Breast epithelium (tissue), 4 donors: ENCODE results near the gene RANBP1. TPM values are rescaled to one million over a fixed set of nuclear protein-coding genes. Genes with fewer than 3 reads are reported as not detected.

Experiments used
- DNase-seq, 2 donors: peaks; one replicate each; pipeline ENCODE4 v3.0.0-alpha.2; 2019; ENCODE audit warnings: low spot score in 2 of 2
- H3K27ac ChIP-seq, 2 donors: fragments of 200-600 bp; sonication (generic) in 1 of 2; one replicate each; pipeline ENCODE4 v1.5.1; 2016 to 2019; ENCODE audit warnings: mild to moderate bottlenecking in 1 of 2
- H3K27me3 ChIP-seq, 2 donors: fragments of 200-600 bp; sonication (generic) in 1 of 2; one replicate each; pipeline versions ENCODE4 v1.5.1 to v1.6.0; 2017 to 2019; ENCODE audit warnings: control low read depth in 1 of 2, mild to moderate bottlenecking in 1 of 2
- H3K36me3 ChIP-seq: fragments of 200-600 bp; one replicate; pipeline ENCODE4 v1.5.1; 2019
- H3K4me1 ChIP-seq, 2 donors: fragments of 200-600 bp; sonication (generic); one replicate each; pipeline ENCODE4 v1.5.1; 2016 to 2019; ENCODE audit warnings: control low read depth in 1 of 2
- H3K4me3 ChIP-seq, 3 donors: fragments of 200-600 bp; sonication (generic); 1 replicate in 2 of 3; 2 replicates in 1 of 3; pipeline ENCODE4 v1.5.1; 2016 to 2019; ENCODE audit warnings: mild to moderate bottlenecking in 3 of 3, moderate library complexity in 2 of 3
- H3K9me3 ChIP-seq, 2 donors: fragments of 200-600 bp; sonication (generic) in 1 of 2; one replicate each; pipeline ENCODE4 v1.5.1; 2016 to 2019; ENCODE audit warnings: control low read depth in 1 of 2
- POLR2A ChIP-seq: fragments of 450-650 bp; IDR thresholded peaks from one replicate; pipeline ENCODE4 v1.6.1; 2016; ENCODE audit warnings: antibody characterized with exemption, mild to moderate bottlenecking, moderate library complexity
- POLR2AphosphoS5 ChIP-seq, 3 donors: sonication (generic); formaldehyde crosslinking; IDR thresholded peaks; one replicate each; pipeline ENCODE4 v1.6.1; 2017; ENCODE audit warnings: antibody characterized with exemption in 3 of 3
- intact Hi-C: fragments of 100-400 bp; cut with DNase I; formaldehyde crosslinking; loops from one replicate; pipeline ENCODE4 v1.15.1; 2023; ENCODE audit warnings: low total_unique reads
- total RNA-seq, 3 donors: library from RNA; depleted of rRNA; stranded (reverse); fragments of >200 nt; gene quantifications; one replicate each; pipeline ENCODE4 v1.1.0, GENCODE V29; 2016
- TF ChIP-seq, protein P1 (sequence below), 3 donors: fragments of 450-650 bp; IDR thresholded peaks; one replicate each; pipeline ENCODE4 v1.5.1; 2016 to 2017; ENCODE audit warnings: antibody characterized with exemption in 3 of 3, mild to moderate bottlenecking in 3 of 3, moderate library complexity in 3 of 3

RANBP1 gene
- total RNA-seq, 3 donors from 2014 or later = 131 to 202 (median 146) TPM

- no peaks in the 10 kb centered on the region for H3K4me1 ChIP-seq
- no peak overlapping the region for H3K27ac ChIP-seq
- DNase-seq = no peak
- no peaks in the 10 kb centered on the region for H3K27me3 ChIP-seq
- intact Hi-C loops = no loop called here
- no peaks in the 10 kb centered on the region for H3K36me3 ChIP-seq
- H3K9me3 ChIP-seq = no peaks in the 10 kb centered on the region
- TF ChIP-seq, protein P1, sequence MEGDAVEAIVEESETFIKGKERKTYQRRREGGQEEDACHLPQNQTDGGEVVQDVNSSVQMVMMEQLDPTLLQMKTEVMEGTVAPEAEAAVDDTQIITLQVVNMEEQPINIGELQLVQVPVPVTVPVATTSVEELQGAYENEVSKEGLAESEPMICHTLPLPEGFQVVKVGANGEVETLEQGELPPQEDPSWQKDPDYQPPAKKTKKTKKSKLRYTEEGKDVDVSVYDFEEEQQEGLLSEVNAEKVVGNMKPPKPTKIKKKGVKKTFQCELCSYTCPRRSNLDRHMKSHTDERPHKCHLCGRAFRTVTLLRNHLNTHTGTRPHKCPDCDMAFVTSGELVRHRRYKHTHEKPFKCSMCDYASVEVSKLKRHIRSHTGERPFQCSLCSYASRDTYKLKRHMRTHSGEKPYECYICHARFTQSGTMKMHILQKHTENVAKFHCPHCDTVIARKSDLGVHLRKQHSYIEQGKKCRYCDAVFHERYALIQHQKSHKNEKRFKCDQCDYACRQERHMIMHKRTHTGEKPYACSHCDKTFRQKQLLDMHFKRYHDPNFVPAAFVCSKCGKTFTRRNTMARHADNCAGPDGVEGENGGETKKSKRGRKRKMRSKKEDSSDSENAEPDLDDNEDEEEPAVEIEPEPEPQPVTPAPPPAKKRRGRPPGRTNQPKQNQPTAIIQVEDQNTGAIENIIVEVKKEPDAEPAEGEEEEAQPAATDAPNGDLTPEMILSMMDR (IDR thresholded peaks at IDR 0.05) = no peak
- no peak for TF ChIP-seq POLR2AphosphoS5 (IDR thresholded peaks at IDR 0.05)
- TF ChIP-seq POLR2A = no peak
- no peak overlapping the region for H3K4me3 ChIP-seq
These were observed 57.3 kb downstream of the RANBP1 start for GRCh38 chr22:20173246-20173645.

- TF ChIP-seq POLR2A = no peak
- TF ChIP-seq, protein P1 (IDR thresholded peaks at IDR 0.05) = no peak
- no peak for TF ChIP-seq POLR2AphosphoS5 (IDR thresholded peaks at IDR 0.05)
- no peak overlapping the region for H3K4me3 ChIP-seq
- H3K4me1 ChIP-seq = no peaks in the 10 kb centered on the region
- H3K27me3 ChIP-seq = no peaks in the 10 kb centered on the region
- intact Hi-C loops = no loop called here
- H3K9me3 ChIP-seq = no peaks in the 10 kb centered on the region
- no peaks in the 10 kb centered on the region for H3K36me3 ChIP-seq
- DNase-seq = no peak
- H3K27ac ChIP-seq = no peak overlapping the region
These were observed 57.9 kb downstream of the RANBP1 start for GRCh38 chr22:20173772-20174171.

GRCh38 chr22:20174785-20175596 is 59.1 kb downstream of the RANBP1 start:
- intact Hi-C loops = no loop called here
- Histone ChIP-seq H3K4me1 (no peaks in the 10 kb centered on the region), H3K36me3 (no peaks in the 10 kb centered on the region), H3K4me3 (no peak overlapping the region), H3K27ac (no peak overlapping the region), H3K27me3 (no peaks in the 10 kb centered on the region), H3K9me3 (no peaks in the 10 kb centered on the region)
- TF ChIP-seq, protein P1 (IDR thresholded peaks at IDR 0.05) = no peak
- TF ChIP-seq POLR2A (no peak), POLR2AphosphoS5 (IDR thresholded peaks at IDR 0.05) (no peak)
- no peak for DNase-seq

DNA sequence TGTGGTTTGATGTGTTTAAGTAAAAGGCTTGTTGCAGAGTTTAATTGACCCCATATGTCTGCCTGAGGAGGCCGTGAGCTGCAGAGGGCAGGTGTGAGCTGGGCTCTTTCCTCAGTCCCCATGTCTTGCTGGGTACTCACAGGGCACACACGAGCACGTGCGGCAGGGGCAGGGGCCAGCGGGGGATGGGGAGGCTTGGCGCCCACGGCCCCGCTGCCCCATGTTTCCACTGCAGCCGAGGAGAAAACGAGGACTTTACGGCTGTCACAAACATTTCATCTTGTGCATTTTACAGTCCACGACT is 59.6 kb downstream of the RANBP1 start:
- Histone ChIP-seq H3K4me1 (no peaks in the 10 kb centered on the region), H3K36me3 (no peaks in the 10 kb centered on the region), H3K27ac (no peak overlapping the region), H3K27me3 (no peaks in the 10 kb centered on the region), H3K9me3 (no peaks in the 10 kb centered on the region), H3K4me3 (no peak overlapping the region)
- intact Hi-C loops = no loop called here
- TF ChIP-seq POLR2AphosphoS5 (IDR thresholded peaks at IDR 0.05) (no peak), POLR2A (no peak)
- TF ChIP-seq, protein P1 (IDR thresholded peaks at IDR 0.05) = no peak
- DNase-seq = no peak

DNA sequence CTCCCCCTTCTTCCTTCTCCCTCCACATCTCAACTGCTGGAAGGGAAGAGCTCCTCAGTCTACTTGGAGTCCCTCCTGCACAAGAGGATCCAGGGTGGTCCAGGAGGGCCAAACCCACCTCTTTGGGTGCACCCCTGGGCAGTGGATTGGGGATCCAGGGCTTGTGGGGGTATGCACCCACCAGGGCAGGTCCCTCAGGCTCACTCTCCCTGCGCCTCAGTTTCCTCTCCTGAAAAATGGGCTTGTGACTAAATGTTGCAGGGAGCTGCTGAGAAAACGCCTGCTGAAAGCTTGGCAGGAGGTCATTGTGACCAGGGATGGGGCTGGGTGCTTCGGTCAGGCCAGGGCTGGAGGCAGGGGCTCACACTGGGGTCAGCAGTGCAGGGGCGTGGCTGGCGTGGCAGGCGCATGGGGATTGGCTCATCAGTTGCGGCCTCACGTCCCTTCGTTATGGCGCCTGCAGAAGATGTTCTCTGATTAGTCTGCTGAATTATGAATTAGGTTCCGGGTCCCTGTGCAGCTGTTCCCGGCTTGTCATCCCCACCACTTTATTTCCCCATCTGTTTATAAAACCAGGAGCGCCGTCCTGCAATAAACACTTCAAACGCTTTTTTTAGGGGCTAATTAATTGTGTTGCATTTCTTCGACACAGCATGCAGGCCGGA is 60.6 kb downstream of the RANBP1 start:
- no peaks in the 10 kb centered on the region for H3K9me3 ChIP-seq
- no peak overlapping the region for H3K4me3 ChIP-seq
- no peak overlapping the region for H3K27ac ChIP-seq
- intact Hi-C loops = no loop called here
- TF ChIP-seq, protein P1 (IDR thresholded peaks at IDR 0.05) = no peak
- no peak for TF ChIP-seq POLR2AphosphoS5 (IDR thresholded peaks at IDR 0.05)
- TF ChIP-seq POLR2A = no peak
- no peaks in the 10 kb centered on the region for H3K36me3 ChIP-seq
- H3K4me1 ChIP-seq = no peaks in the 10 kb centered on the region
- no peaks in the 10 kb centered on the region for H3K27me3 ChIP-seq
- no peak for DNase-seq
